PFSK-1 (cell line): Measurements from ENCODE around the gene NXN.

Source experiments
- FOXP2 ChIP-seq: optimal IDR thresholded peaks from 2 replicates; pipeline ENCODE3; 2011; ENCODE audit warnings: borderline replicate concordance, control low read depth, inconsistent platforms; ENCODE audit not compliant: insufficient read depth; ENCODE audit errors: extremely low read length, extremely low read depth
- POLR2AphosphoS5 ChIP-seq: IDR thresholded peaks from 2 replicates; pipeline ENCODE4 v1.6.1; 2012; ENCODE audit warnings: low read depth, mild to moderate bottlenecking, control low read depth, low read length, moderate library complexity
- TAF1 ChIP-seq: IDR thresholded peaks from 2 replicates; pipeline ENCODE4 v1.6.1; 2012; ENCODE audit warnings: low read length, control low read depth, borderline replicate concordance; ENCODE audit not compliant: insufficient read depth

DNA sequence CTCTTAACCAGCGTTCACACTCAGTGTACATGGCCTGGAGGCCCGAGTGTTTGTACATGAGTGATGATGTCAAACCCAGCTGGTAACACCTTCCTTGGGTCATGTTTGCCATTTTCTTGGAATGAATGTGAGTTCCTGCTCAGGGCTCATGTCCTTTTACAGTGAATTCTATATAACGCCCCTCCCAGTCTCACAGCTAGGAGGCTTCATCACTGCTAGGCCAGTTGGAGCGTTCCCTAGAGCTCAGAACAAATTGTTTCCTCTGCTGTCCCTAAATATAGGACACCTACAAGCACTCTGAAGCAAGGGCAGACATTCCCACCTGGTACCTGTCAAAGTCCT, 22.8 kb upstream of the NXN start:
- no peak for TF ChIP-seq POLR2AphosphoS5
- no peak for TF ChIP-seq FOXP2
- TF ChIP-seq TAF1: no peak
